K562 (cell line): ENCODE data around the gene ATP8B4. TPM values are rescaled to one million over a fixed set of nuclear protein-coding genes. Genes with fewer than 3 reads are reported as not detected.
"Not testable (repeated sequence)": the region's sequence is repeated elsewhere in the genome, so short reads cannot be mapped to it uniquely, and the experiment has no call there.

Experiments used
- ATAC-seq: fragments of 200-7000 bp; cut with Tn5 transposase; 3 replicates; pipeline ENCODE4 v1.9.1; 2020; ENCODE audit warnings: moderate library complexity
- BruUV-seq: library from RNA; stranded (reverse); fragments of 400-500 nt; replicated peaks from 2 replicates; lab custom pipeline; 2021; lab: Mats Ljungman, UMichigan
- CTCF ChIA-PET: fragments of 300-600 bp; formaldehyde crosslinking; extraction: SDS; loops from one replicate; lab custom pipeline; 2021; ENCODE audit warnings: low intra/inter-chr PET ratio; lab: Yijun Ruan, JAX
- POLR2A ChIA-PET: fragments of 300-600, 350-650 bp; sonication (Branson Sonifier 250); formaldehyde crosslinking; extraction: SDS; loops from one replicate; lab custom pipeline; 2021; ENCODE audit warnings: antibody characterized with exemption, inconsistent platforms; lab: Yijun Ruan, JAX
- DNase-seq, 4 experiments: peaks; one replicate each; pipeline versions ENCODE4 v3.0.0 to v3.0.0-alpha.2; 2011 to 2018; ENCODE audit warnings: low spot score in 3 of 4, mixed read lengths in 3 of 4; ENCODE audit errors: extremely low read depth in 1 of 4
- FAIRE-seq: peaks from 2 replicates; lab custom pipeline; 2011; peaks lifted over from hg19 to GRCh38; lab: Jason Lieb, UNC
- H2AFZ ChIP-seq: 2 replicates; pipeline ENCODE4 v1.6.0; 2011; ENCODE audit warnings: low read depth, low read length, control low read depth, inconsistent platforms
- H3K27ac ChIP-seq: fragments of 200-600 bp; 3 replicates; pipeline ENCODE4 v1.8.0; 2011; ENCODE audit warnings: low read depth, mild to moderate bottlenecking, control low read depth, inconsistent platforms, low read length, moderate library complexity, mixed read lengths; ENCODE audit errors: extremely low read depth
- H3K27me3 ChIP-seq, 2 experiments: fragments of 300-600 bp in 1 of 2; 2 replicates in 1 of 2; 3 replicates in 1 of 2; pipeline versions ENCODE4 v1.6.0 to v1.8.0; 2011; ENCODE audit warnings: inconsistent platforms in 2 of 2, low read length in 2 of 2, mild to moderate bottlenecking in 1 of 2, mixed read lengths in 1 of 2, moderate library complexity in 1 of 2; ENCODE audit not compliant: control insufficient read depth in 2 of 2, insufficient read depth in 2 of 2
- H3K36me3 ChIP-seq: fragments of 300-600 bp; 3 replicates; pipeline ENCODE4 v1.8.0; 2011; ENCODE audit warnings: mild to moderate bottlenecking, low read length, inconsistent platforms; ENCODE audit not compliant: control insufficient read depth, insufficient read depth
- H3K4me1 ChIP-seq, 2 experiments: fragments of 200-600 bp in 1 of 2; replicated peaks in 1 of 2; 2 replicates in 1 of 2; 3 replicates in 1 of 2; pipeline versions ENCODE4 v1.5.1 to v1.8.0; 2011; ENCODE audit warnings: inconsistent platforms in 2 of 2, low read length in 2 of 2, mild to moderate bottlenecking in 1 of 2, mixed read lengths in 1 of 2, moderate library complexity in 1 of 2; ENCODE audit not compliant: control insufficient read depth in 2 of 2, insufficient read depth in 2 of 2
- H3K4me2 ChIP-seq: 2 replicates; pipeline ENCODE4 v1.6.1; 2011; ENCODE audit warnings: low read length, control low read depth, inconsistent platforms, mixed read lengths; ENCODE audit not compliant: insufficient read depth
- H3K4me3 ChIP-seq: fragments of 200-600 bp; sonication (generic), shearing (Covaris generic); 2 replicates; pipeline ENCODE4 v1.5.1; 2016; ENCODE audit warnings: control low read depth, inconsistent platforms
- H3K79me2 ChIP-seq: fragments of 200-600 bp; 3 replicates; pipeline ENCODE4 v1.8.0; 2011; ENCODE audit warnings: low read length, inconsistent platforms; ENCODE audit not compliant: control insufficient read depth, insufficient read depth
- H3K9ac ChIP-seq, 2 experiments: 2 replicates each; pipeline versions ENCODE4 v1.6.0 to v1.6.1; 2011; ENCODE audit warnings: low read depth in 2 of 2, low read length in 2 of 2, control low read depth in 1 of 2, inconsistent platforms in 1 of 2, mild to moderate bottlenecking in 1 of 2, mixed read lengths in 1 of 2; ENCODE audit not compliant: insufficient read depth in 1 of 2
- H3K9me1 ChIP-seq: one replicate; pipeline ENCODE4 v1.6.0; 2011; ENCODE audit warnings: inconsistent platforms, mild to moderate bottlenecking, low read length, moderate library complexity; ENCODE audit not compliant: control insufficient read depth, insufficient read depth
- H3K9me3 ChIP-seq: replicated peaks from 2 replicates; pipeline ENCODE4 v1.5.1; 2011; ENCODE audit warnings: low read depth, low read length, inconsistent platforms; ENCODE audit not compliant: control insufficient read depth, insufficient read depth
- H4K20me1 ChIP-seq: replicated peaks from 2 replicates; pipeline ENCODE4 v1.6.1; 2011; ENCODE audit warnings: low read length, inconsistent platforms, mixed read lengths; ENCODE audit not compliant: control insufficient read depth, insufficient read depth
- BCOR ChIP-seq: fragments of 450-650 bp; IDR thresholded peaks from 2 replicates; pipeline ENCODE4 v1.6.1; 2016
- U2AF1 ChIP-seq: fragments of 200-400 bp; formaldehyde crosslinking; optimal IDR thresholded peaks from 2 replicates; pipeline ENCODE3; 2017; ENCODE audit warnings: mild to moderate bottlenecking, low read depth, low read length, moderate library complexity
- ZNF146 ChIP-seq: IDR thresholded peaks from one replicate; pipeline ENCODE4 v1.6.1; 2018; ENCODE audit warnings: missing compliant biosample characterization; ENCODE audit not compliant: unreplicated experiment
- ZNF507 ChIP-seq: conservative IDR thresholded peaks from 2 replicates; pipeline ENCODE4 v1.6.1; 2017; ENCODE audit warnings: missing genetic modification characterization, missing compliant biosample characterization
- WGBS: fragments of 100-300 bp; shearing (Covaris generic); methylation state at CpG from one replicate; pipeline ENCODE4 v1.1.6; 2016; ENCODE audit warnings: low coverage, mixed read lengths; ENCODE audit not compliant: insufficient coverage; ENCODE audit errors: missing lambda C conversion rate; 5-methylcytosine and 5-hydroxymethylcytosine counted together
- in situ Hi-C: fragments of 300-500 bp; cut with MboI; formaldehyde crosslinking; loops from 4 replicates; pipeline ENCODE4 v1.15.0; 2018; ENCODE audit warnings: inconsistent platforms, mixed read lengths
- intact Hi-C: fragments of 100-400 bp; cut with micrococcal nuclease; formaldehyde crosslinking; loops from 2 replicates; pipeline ENCODE4 v1.14.2; 2022
- polyA plus RNA-seq, 8 experiments: library from polyadenylated mRNA; depleted of rRNA in 4 of 8; stranded (reverse) in 5 of 8; unstranded in 3 of 8; fragments of >200 nt; fragmentation: Nextera tagmentation in 2 of 8; fragmentation: Illumina TruSeq in 1 of 8; extraction: Ambion mirVana in 2 of 8; extraction: Trizol in 1 of 8; gene quantifications; 2 replicates each; pipeline versions ENCODE4 v1.2.1 to v1.2.3, GENCODE V29; 2011 to 2014; ENCODE audit warnings: inconsistent platforms in 1 of 8, missing spikeins in 1 of 8
- total RNA-seq, 7 experiments: library from RNA; depleted of rRNA in 6 of 7; stranded (reverse); fragments of >200 nt in 6 of 7; fragmentation: Illumina TruSeq in 2 of 7; extraction: Trizol in 2 of 7; gene quantifications; 2 replicates each; pipeline versions ENCODE4 v1.2.1 to v1.2.3, GENCODE V29; 2011 to 2021; ENCODE audit warnings: low replicate concordance in 1 of 7

ATP8B4 gene
- total and polyA plus RNA-seq, 9 of the 15 experiments (the other 6 are each of a cell fraction or from before 2014, with no cell fraction given): 0.14 to 2.5 (median 0.44) TPM

DNA sequence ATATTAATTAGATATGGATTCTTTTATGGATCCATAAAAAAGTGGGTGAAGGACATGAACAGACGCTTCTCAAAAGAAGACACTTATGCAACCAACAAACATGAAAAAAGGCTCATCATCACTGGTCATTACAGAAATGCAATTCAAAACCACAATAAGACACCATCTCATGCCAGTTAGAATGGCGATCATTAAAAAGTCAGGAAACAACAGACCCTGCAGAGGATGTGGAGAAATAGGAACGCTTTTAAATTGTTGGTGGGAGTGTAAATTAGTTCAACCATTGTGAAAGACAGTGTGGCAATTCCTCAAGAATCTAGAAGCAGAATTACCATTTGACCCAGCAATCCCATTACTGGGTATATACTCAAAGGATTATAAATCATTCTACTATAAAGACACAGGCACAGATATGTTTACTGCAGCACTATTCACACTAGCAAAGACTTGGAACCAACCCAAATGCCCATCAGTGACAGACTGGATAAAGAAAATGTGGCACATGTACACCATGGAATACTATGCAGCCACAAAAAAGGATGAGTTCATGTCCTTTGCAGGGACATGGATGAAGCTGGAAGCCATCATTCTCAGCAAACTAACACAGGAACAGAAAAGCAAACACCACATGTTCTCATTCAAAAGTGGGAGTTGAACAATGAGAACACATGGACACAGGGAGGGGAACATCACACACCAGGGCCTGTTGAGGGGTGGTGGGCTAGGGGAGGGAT is 13.4 kb upstream of the ATP8B4 start:
- in situ Hi-C loops: loop anchor here (25.0 kb wide), 1 partner anchor 1770 kb away; no protein-coding TSS in a partner anchor
- H4K20me1 ChIP-seq, H3K9me1 ChIP-seq, H3K27me3 ChIP-seq, H3K36me3 ChIP-seq, H3K79me2 ChIP-seq, H2AFZ ChIP-seq, H3K4me3 ChIP-seq, BruUV-seq, ATAC-seq, H3K27ac ChIP-seq, FAIRE-seq, H3K9me3 ChIP-seq, POLR2A ChIA-PET, intact Hi-C loops, H3K4me2 ChIP-seq, DNase-seq, CTCF ChIA-PET, H3K9ac ChIP-seq: not testable (repeated sequence)
- H3K4me1 ChIP-seq: peaks cover 0 to 19% of the 10 kb centered on the region in 2 experiments; a peak in 2 of 5 replicates
- 42% methylated on average over 3 of the region's 3 CpGs for WGBS
- TF ChIP-seq BCOR: 0 out of 2 replicates have a peak, but pooled peaks have one; percentile 40
- TF ChIP-seq ZNF146: peak; percentile 58
- TF ChIP-seq, all 486 proteins: peak for 2; not testable (repeated sequence) for 484

DNA sequence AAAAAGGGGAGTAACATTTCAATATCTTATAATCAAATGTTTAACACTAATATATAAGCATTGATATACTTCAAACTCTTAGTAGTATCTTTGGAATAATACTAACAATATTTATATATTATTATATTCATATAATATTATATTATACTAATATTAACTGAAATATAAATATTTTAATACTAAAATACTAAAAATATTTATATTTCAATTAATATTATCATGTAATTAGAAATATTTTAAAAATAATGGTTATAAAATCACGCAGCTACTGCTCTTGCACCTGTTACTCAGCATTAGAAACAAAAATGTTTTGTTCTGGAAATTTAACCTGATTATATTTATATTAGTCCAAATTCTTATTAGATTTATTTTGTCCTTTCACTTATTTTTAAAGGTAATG is 12.6 kb upstream of the ATP8B4 start:
- DNase-seq: no peak
- no TSS peak for BruUV-seq
- 17% methylated on average over 1 of the region's 1 CpG for WGBS
- ChIA-PET CTCF (interaction anchor here (0.5 kb wide), 1 partner anchor 1771 kb away, joined by 3 read pairs; no protein-coding TSS in a partner anchor), POLR2A (interaction anchor here (0.9 kb wide), 1 partner anchor 12 kb away, joined by 3 read pairs; no protein-coding TSS in a partner anchor)
- Histone ChIP-seq H3K9me1 (no peaks in the 10 kb centered on the region), H3K9ac (no peak overlapping the region), H3K4me3 (no peak overlapping the region), H3K27ac (no peak overlapping the region), H3K27me3 (no peaks in the 10 kb centered on the region), H3K4me1 (peaks cover 0 to 19% of the 10 kb centered on the region in 2 experiments; a peak in 2 of 5 replicates), H4K20me1 (no peaks in the 10 kb centered on the region), H3K79me2 (no peaks in the 10 kb centered on the region), H3K36me3 (no peaks in the 10 kb centered on the region), H2AFZ (no peak overlapping the region), H3K9me3 (no peaks in the 10 kb centered on the region), H3K4me2 (no peak overlapping the region)
- in situ Hi-C loops (loop anchor here (25.0 kb wide), 1 partner anchor 1769 kb away; no protein-coding TSS in a partner anchor), intact Hi-C loops (no loop called here)
- ATAC-seq: no peak
- TF ChIP-seq ZNF507 (tag) (0 out of 2 replicates have a peak, but pooled peaks have one; percentile 19), U2AF1 (no peak)
- no peak for FAIRE-seq
